Liver (tissue), 9 donors: ENCODE results near the gene KLC4. TPM values are rescaled to one million over a fixed set of nuclear protein-coding genes. Genes with fewer than 3 reads are reported as not detected.

Source experiments
- DNase-seq: peaks from one replicate; pipeline ENCODE4 v3.0.0-alpha.2; 2017; ENCODE audit warnings: low spot score
- H3K27ac ChIP-seq, 2 donors: one replicate each; pipeline ENCODE4 v1.7.0; 2013; ENCODE audit warnings: inconsistent platforms in 2 of 2, low read length in 2 of 2, control low read depth in 1 of 2, low read depth in 1 of 2, mild to moderate bottlenecking in 1 of 2
- H3K27me3 ChIP-seq, 4 donors: one replicate each; pipeline versions ENCODE4 v1.6.1 to v1.7.0; 2013; ENCODE audit warnings: low read length in 3 of 4, inconsistent platforms in 1 of 4, mild to moderate bottlenecking in 1 of 4, moderate library complexity in 1 of 4; ENCODE audit not compliant: control insufficient read depth in 4 of 4, insufficient read depth in 4 of 4
- H3K36me3 ChIP-seq, 4 donors: one replicate each; pipeline versions ENCODE4 v1.6.1 to v1.7.0; 2013; ENCODE audit warnings: low read length in 3 of 4, mild to moderate bottlenecking in 3 of 4, low read depth in 1 of 4, moderate library complexity in 1 of 4; ENCODE audit not compliant: control insufficient read depth in 4 of 4, insufficient read depth in 3 of 4
- H3K4me1 ChIP-seq, 4 donors: one replicate each; pipeline versions ENCODE4 v1.6.1 to v1.7.0; 2013; ENCODE audit warnings: low read length in 3 of 4, mild to moderate bottlenecking in 3 of 4, moderate library complexity in 1 of 4; ENCODE audit not compliant: control insufficient read depth in 4 of 4, insufficient read depth in 4 of 4
- H3K4me3 ChIP-seq, 3 donors: one replicate each; pipeline versions ENCODE4 v1.6.1 to v1.7.0; 2013; ENCODE audit warnings: low read length in 3 of 3, control low read depth in 1 of 3, low read depth in 1 of 3, mild to moderate bottlenecking in 1 of 3
- H3K9ac ChIP-seq, 2 donors: one replicate each; pipeline ENCODE4 v1.7.0; 2013; ENCODE audit warnings: low read length in 2 of 2, mild to moderate bottlenecking in 2 of 2, moderate library complexity in 2 of 2, control low read depth in 1 of 2, low read depth in 1 of 2
- H3K9me3 ChIP-seq, 4 donors: one replicate each; pipeline versions ENCODE4 v1.6.1 to v1.7.0; 2013; ENCODE audit warnings: low read length in 3 of 4; ENCODE audit not compliant: control insufficient read depth in 4 of 4
- ATF3 ChIP-seq: IDR thresholded peaks from 2 replicates; pipeline ENCODE4 v1.6.1; 2016; ENCODE audit warnings: antibody characterized with exemption
- CTCF ChIP-seq: fragments of 150-350 bp; IDR thresholded peaks from 2 replicates; pipeline ENCODE4 v1.5.1; 2017; ENCODE audit warnings: improper control_type of control experiment, low read depth, low read length; ENCODE audit not compliant: missing input control
- FOXA1 ChIP-seq: IDR thresholded peaks from 2 replicates; pipeline ENCODE4 v1.6.1; 2016; ENCODE audit warnings: antibody characterized with exemption
- FOXA2 ChIP-seq: IDR thresholded peaks from 2 replicates; pipeline ENCODE4 v1.6.1; 2016; ENCODE audit warnings: antibody characterized with exemption
- GABPA ChIP-seq, 2 donors: IDR thresholded peaks in 1 of 2; conservative IDR thresholded peaks in 1 of 2; 2 replicates each; pipeline ENCODE4 v1.6.1; 2016; ENCODE audit warnings: antibody characterized with exemption in 2 of 2, mild to moderate bottlenecking in 1 of 2, moderate library complexity in 1 of 2
- JUND ChIP-seq, 2 donors: IDR thresholded peaks; 2 replicates each; pipeline ENCODE4 v1.6.1; 2016; ENCODE audit warnings: antibody characterized with exemption in 2 of 2
- MAX ChIP-seq: IDR thresholded peaks from 2 replicates; pipeline ENCODE4 v1.6.1; 2016; ENCODE audit warnings: antibody characterized with exemption
- NR2F2 ChIP-seq: IDR thresholded peaks from 2 replicates; pipeline ENCODE4 v1.6.1; 2016; ENCODE audit warnings: antibody characterized with exemption
- REST ChIP-seq: IDR thresholded peaks from 2 replicates; pipeline ENCODE4 v1.6.1; 2016; ENCODE audit warnings: antibody characterized with exemption, mild to moderate bottlenecking
- TAF1 ChIP-seq: conservative IDR thresholded peaks from 2 replicates; pipeline ENCODE4 v1.6.1; 2016; ENCODE audit warnings: antibody characterized with exemption, mild to moderate bottlenecking
- YY1 ChIP-seq: IDR thresholded peaks from 2 replicates; pipeline ENCODE4 v1.6.1; 2016; ENCODE audit warnings: antibody characterized with exemption, mild to moderate bottlenecking
- WGBS: extraction: QIAGEN DNeasy Blood & Tissue Kit; methylation state at CpG from one replicate; pipeline ENCODE4 v1.1.7; 2013; 5-methylcytosine and 5-hydroxymethylcytosine counted together
- polyA plus RNA-seq, 2 donors: library from polyadenylated mRNA; stranded (reverse) in 1 of 2; unstranded in 1 of 2; fragments of 200-250 nt in 1 of 2; fragments of >200 nt in 1 of 2; fragmentation: Nextera tagmentation in 1 of 2; extraction: Ambion mirVana in 1 of 2; gene quantifications; one replicate each; pipeline versions ENCODE4 v1.2.1 to v1.2.3, GENCODE V29; 2013 to 2015
- total RNA-seq, 2 donors: library from RNA; depleted of rRNA; stranded (reverse); fragments of >200 nt; gene quantifications; one replicate each; pipeline ENCODE4 v1.2.3, GENCODE V29; 2014
- donor health status: healthy.
- donor health status: healthy.
- donor health status: healthy.
- donor health status: healthy.
- donor health status: healthy.

Gene KLC4
- total and polyA plus RNA-seq, 4 donors, result 33.2 to 97.0 (median 45.9) TPM

GRCh38 chr6:43019152-43019551 is 40.3 kb upstream of the KLC4 start:
- Histone ChIP-seq H3K27me3 (no peaks in the 10 kb centered on the region), H3K27ac (no peak overlapping the region), H3K4me3 (no peak overlapping the region), H3K9ac (no peak overlapping the region), H3K9me3 (no peaks in the 10 kb centered on the region), H3K36me3 (peaks cover 0 to 23% (median 13%) of the 10 kb centered on the region in 4 donors), H3K4me1 (peaks cover 5 to 28% (median 23%) of the 10 kb centered on the region in 4 donors)
- 94% methylated on average over 2 of the region's 2 CpGs for WGBS
- TF ChIP-seq FOXA1, result no peak
- no peak for TF ChIP-seq REST
- TF ChIP-seq TAF1, result no peak
- TF ChIP-seq NR2F2, result no peak
- TF ChIP-seq JUND (IDR thresholded peaks at IDR 0.05), result no peak
- no peak for TF ChIP-seq MAX
- TF ChIP-seq YY1, result no peak
- TF ChIP-seq CTCF, result no peak
- no peak for TF ChIP-seq GABPA (IDR thresholded peaks at IDR 0.05 in 1 of 2, conservative IDR thresholded peaks at IDR 0.05 in 1 of 2)
- no peak for DNase-seq

GRCh38 chr6:43020052-43020705 is 39.3 kb upstream of the KLC4 start:
- DNase-seq, result no peak
- Histone ChIP-seq H3K9ac (no peak overlapping the region), H3K4me1 (peaks cover 2 to 19% (median 15%) of the 10 kb centered on the region in 4 donors), H3K4me3 (no peak overlapping the region), H3K9me3 (no peaks in the 10 kb centered on the region), H3K27me3 (no peaks in the 10 kb centered on the region), H3K36me3 (peaks cover 0 to 31% (median 19%) of the 10 kb centered on the region in 4 donors), H3K27ac (no peak overlapping the region)
- WGBS, result 98% methylated on average over 3 of the region's 3 CpGs
- TF ChIP-seq ATF3 (no peak), CTCF (no peak), REST (no peak), TAF1 (no peak), JUND (IDR thresholded peaks at IDR 0.05) (no peak), FOXA2 (no peak)
